Neural cell (in vitro differentiated cells): ENCODE data around the gene NTN5.

ENCODE experiments used
- EZH2 ChIP-seq: fragments of 200-600, 300-800 bp; shearing (Covaris generic), sonication (generic); IDR thresholded peaks from 2 replicates; pipeline ENCODE4 v1.6.1; 2014; ENCODE audit warnings: antibody characterized with exemption, low read length, borderline replicate concordance, mild to moderate bottlenecking; ENCODE audit not compliant: insufficient read depth, poor library complexity, severe bottlenecking
- POLR2AphosphoS5 ChIP-seq: IDR thresholded peaks from 2 replicates; pipeline ENCODE4 v1.6.1; 2012
- REST ChIP-seq: IDR thresholded peaks from 2 replicates; pipeline ENCODE4 v1.6.1; 2012; ENCODE audit warnings: borderline replicate concordance
- TF ChIP-seq, protein P1 (sequence below): fragments of 450-650 bp; IDR thresholded peaks from 2 replicates; pipeline ENCODE4 v1.5.1; 2014; ENCODE audit warnings: antibody characterized with exemption, mild to moderate bottlenecking, moderate library complexity; ENCODE audit not compliant: poor library complexity, severe bottlenecking

- TF ChIP-seq, protein P1, sequence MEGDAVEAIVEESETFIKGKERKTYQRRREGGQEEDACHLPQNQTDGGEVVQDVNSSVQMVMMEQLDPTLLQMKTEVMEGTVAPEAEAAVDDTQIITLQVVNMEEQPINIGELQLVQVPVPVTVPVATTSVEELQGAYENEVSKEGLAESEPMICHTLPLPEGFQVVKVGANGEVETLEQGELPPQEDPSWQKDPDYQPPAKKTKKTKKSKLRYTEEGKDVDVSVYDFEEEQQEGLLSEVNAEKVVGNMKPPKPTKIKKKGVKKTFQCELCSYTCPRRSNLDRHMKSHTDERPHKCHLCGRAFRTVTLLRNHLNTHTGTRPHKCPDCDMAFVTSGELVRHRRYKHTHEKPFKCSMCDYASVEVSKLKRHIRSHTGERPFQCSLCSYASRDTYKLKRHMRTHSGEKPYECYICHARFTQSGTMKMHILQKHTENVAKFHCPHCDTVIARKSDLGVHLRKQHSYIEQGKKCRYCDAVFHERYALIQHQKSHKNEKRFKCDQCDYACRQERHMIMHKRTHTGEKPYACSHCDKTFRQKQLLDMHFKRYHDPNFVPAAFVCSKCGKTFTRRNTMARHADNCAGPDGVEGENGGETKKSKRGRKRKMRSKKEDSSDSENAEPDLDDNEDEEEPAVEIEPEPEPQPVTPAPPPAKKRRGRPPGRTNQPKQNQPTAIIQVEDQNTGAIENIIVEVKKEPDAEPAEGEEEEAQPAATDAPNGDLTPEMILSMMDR = no peak
- TF ChIP-seq POLR2AphosphoS5 (no peak), REST (no peak), EZH2 (no peak)
These were observed 21.7 kb downstream of the NTN5 start for GRCh38 chr19:48650974-48651682.
